GM21526 (cell line): ENCODE results near the gene YWHAH.

ENCODE experiments used
- ATAC-seq: cut with Tn5 transposase; IDR thresholded peaks from one replicate; pipeline ENCODE4 v1.9.1; 2021; ENCODE audit warnings: moderate library complexity; ENCODE audit not compliant: unreplicated experiment, low FRiP score

YWHAH gene

GRCh38 chr22:31922534-31922933, 21.8 kb upstream of the YWHAH start:
- no peak for ATAC-seq

GRCh38 chr22:31923136-31923535, 21.2 kb upstream of the YWHAH start:
- no peak for ATAC-seq

GRCh38 chr22:31923747-31924146, 20.6 kb upstream of the YWHAH start:
- no peak for ATAC-seq

DNA sequence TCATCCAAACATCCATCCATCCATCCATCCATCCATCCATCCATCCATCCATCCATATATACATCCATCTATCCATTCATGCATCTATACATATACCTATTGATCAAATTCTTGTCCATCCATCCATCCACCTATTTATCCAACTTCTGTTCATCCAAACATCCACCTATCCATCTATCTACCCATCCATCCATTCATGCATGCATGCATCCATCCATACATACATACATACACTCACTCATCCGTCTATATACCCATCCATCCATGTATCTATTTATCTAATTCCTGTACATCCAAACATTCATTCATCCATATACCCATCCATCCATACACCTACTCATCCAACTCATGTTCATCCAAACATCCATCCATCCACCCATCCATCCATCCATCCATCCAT, 19.3 kb upstream of the YWHAH start:
- no peak for ATAC-seq

DNA sequence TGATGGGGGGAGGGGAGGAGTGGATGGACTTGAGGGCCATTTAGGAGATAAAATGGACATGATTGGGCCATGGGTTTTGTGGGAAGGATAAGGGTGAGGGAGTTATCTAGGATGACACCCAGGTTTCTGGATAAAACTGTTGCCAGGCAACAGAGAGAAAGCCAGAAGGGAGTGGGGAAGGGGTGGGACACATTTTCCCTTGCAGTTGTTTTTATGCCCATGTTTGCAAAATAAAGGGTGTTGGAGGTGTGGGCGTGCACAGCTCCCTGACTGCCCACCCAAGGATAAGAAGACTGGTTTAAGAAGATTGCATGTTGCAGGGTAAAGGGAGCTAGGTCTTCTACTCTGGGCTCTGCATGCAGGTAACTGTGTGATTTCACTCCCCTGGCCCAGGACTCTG, 18.3 kb upstream of the YWHAH start:
- no peak for ATAC-seq

DNA sequence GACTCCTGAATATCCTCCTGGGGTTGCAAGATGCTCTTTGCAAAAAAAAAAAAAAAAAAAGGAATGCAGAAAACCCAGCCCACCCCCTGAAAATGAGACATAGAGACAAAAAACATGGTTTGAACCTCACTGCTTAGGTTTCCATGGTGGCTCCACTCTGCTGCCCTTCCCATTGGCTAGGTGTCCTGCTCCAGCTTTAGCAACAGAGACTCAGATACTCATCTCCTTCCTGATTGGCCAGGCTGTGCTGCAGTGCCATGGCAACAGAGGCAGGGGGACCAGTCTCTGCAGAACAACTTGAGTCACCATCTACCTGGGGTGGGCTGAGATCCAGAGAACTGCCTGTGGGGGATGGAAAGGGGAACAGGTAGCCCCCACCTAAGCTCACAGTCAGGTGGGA, 17.4 kb upstream of the YWHAH start:
- no peak for ATAC-seq

DNA sequence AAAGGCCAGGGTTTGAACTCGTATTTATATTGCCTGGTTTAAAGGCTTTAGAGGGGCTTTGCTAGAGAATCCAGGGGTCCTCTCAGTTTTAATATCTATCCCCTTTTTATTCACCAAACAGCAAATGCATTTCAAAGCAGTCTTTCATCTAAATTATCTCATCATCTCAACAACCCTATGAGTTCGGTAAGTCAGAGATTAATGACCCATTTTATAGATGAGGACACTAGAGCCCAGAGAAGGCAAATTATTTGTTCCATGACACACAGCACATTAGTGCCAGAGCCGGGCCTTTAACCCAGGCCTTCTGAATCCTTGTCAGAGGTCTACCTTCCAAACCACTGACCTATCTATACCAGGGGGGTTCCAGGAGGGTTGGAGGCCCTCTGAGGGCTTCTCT, 16.8 kb upstream of the YWHAH start:
- ATAC-seq = no peak

DNA sequence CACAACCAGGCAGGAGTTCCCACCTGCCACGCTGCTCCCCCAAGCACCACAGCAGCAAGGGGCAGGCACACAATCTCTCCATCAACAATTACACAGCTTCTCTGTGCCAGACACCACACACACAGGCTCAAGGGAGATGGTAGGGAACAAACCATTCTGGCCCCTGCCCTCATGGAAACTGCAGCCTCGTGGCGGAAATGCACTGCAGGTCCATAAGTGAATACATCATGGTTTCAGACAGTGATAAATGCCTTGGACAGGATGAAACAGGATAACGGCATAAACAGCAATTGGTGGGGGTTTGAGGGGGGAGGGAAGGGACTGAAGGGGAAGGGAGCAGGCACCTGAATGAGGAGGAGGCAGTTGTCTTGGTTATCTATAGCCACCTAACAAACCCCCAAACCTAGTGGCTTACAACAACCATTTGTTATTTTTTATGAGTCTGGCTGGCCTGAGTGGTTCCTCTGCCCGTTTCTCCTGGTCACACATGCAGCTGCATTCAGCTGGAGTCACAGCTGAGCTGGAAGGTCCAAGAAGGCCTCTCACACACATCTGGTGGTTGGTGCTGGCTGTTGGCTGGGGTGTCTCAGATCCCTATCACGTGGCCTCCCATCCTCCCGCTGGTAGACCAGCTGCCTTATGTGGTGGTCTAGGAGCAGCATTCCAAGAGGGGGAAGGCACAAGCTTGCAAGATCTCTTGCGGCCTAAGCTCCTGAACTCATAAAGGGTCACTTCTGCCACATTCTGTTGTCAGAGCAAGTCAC, 15.0 kb upstream of the YWHAH start:
- no peak for ATAC-seq

- ATAC-seq = no peak
Observed at GRCh38 chr22:31932863-31933262, 11.5 kb upstream of the YWHAH start.

GRCh38 chr22:31933406-31933805, 10.9 kb upstream of the YWHAH start:
- ATAC-seq = no peak

GRCh38 chr22:31933816-31934482, 10.4 kb upstream of the YWHAH start:
- no peak for ATAC-seq

DNA sequence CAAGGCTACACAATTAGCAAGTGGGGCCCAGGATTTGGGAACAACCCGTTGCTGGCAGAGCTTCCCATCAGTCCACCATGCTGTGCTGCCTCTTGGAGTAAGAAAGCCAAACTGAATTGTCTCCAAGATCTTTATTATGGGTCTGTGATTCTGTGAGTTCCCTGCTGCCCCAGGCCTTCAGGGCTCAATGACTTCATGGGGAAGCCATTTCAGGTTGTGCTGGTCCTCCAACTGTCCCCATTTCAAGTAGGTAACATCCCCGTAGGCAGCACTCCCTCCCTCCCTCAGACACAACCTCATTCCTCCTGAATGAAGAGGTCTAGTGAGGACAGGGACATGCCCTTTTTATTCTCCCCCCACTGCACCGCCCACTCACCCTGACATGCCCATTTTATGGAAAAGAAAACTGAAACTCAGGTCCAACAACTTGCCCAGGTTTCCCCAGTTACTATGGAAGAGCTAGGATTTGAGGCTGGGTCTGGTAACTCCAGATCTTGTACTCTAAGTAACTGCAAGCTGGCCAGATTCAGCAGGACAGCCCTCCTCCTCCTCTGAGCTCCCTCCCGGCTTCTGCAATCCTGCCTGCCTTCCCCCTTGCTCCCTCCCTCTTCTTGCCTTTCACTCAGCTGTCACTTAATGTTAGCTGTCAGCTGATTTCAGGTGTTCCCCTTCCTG, 8.2 kb upstream of the YWHAH start:
- ATAC-seq = no peak

- ATAC-seq = no peak
Observed at GRCh38 chr22:31937341-31937740, 7.0 kb upstream of the YWHAH start.

- ATAC-seq = no peak
Observed at GRCh38 chr22:31938296-31938695, 6.0 kb upstream of the YWHAH start.

DNA sequence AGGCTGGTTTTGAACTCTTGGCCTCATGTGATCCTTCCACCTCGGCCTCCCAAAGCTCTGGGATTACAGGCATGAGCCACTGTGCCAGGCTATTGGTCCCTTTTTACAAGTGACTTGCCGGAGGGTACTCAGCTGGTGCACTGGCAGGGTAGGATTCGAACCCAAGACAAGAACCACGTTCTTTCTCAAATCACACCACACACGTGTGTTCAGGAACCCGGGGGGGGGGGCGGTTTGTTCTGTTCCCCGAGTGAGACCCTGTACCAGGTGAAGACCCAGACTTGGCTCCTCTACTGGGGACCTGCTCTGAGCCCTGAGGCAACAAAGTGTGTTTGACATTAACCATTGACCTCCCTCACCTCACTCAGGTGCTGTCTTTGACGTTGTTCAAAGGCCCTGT, 3.8 kb upstream of the YWHAH start:
- no peak for ATAC-seq

GRCh38 chr22:31942091-31942490, 2.2 kb upstream of the YWHAH start:
- ATAC-seq = no peak

- no peak for ATAC-seq
Observed at GRCh38 chr22:31943206-31943977, 943 bp upstream of the YWHAH start.

- ATAC-seq = peak; percentile 15
Observed at GRCh38 chr22:31944700-31945442, 536 bp downstream of the YWHAH start.

- no peak for ATAC-seq
Observed at GRCh38 chr22:31945443-31945855, 1.1 kb downstream of the YWHAH start.

GRCh38 chr22:31945971-31946680, 1.8 kb downstream of the YWHAH start:
- ATAC-seq = no peak
